Amniotic epithelial cell (primary cell): ENCODE data around the gene COL4A2.

Experiments
- DNase-seq: peaks from one replicate; pipeline ENCODE4 v3.0.0-alpha.2; 2010; ENCODE audit warnings: low read depth

The COL4A2 gene

GRCh38 chr13:110322126-110322827, 15.2 kb downstream of the COL4A2 start:
- DNase-seq = no peak

- no peak for DNase-seq
These were observed 15.7 kb downstream of the COL4A2 start for GRCh38 chr13:110322828-110323171.

DNA sequence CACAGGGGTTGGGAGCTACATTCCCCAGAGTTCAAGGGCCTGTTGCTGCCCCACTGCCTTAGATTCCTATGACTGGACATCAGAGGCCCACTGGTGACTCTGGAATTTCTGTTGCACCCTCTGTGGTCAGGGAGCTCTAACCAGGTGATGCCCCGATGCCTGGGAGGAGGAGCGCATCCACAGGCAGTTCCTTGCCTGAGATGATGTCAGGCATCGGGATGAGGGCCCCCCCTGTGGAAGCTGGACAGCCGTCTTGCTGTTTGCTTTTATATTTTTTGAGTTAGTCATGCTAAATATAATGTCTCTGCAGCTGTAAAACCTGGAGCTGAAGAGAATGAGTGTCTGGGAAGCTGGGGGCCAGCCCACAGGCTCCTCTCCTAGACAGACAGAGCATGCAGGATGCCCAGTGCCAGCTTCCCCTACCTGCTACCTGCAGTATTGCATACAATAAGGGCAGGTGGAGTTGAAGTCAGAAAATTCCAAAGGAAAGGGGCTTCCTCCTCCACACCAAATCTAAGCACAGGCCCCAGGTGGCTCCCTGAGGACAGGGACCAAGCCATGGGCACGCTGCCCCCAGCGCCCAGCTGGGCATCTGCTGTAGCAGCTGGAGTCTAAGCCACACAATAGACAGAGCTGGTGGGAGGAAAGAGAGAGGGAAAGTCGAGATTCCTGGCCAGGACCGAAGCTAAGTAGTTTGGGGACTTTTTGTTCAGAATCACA, 16.2 kb downstream of the COL4A2 start:
- DNase-seq = peak; percentile 86

DNA sequence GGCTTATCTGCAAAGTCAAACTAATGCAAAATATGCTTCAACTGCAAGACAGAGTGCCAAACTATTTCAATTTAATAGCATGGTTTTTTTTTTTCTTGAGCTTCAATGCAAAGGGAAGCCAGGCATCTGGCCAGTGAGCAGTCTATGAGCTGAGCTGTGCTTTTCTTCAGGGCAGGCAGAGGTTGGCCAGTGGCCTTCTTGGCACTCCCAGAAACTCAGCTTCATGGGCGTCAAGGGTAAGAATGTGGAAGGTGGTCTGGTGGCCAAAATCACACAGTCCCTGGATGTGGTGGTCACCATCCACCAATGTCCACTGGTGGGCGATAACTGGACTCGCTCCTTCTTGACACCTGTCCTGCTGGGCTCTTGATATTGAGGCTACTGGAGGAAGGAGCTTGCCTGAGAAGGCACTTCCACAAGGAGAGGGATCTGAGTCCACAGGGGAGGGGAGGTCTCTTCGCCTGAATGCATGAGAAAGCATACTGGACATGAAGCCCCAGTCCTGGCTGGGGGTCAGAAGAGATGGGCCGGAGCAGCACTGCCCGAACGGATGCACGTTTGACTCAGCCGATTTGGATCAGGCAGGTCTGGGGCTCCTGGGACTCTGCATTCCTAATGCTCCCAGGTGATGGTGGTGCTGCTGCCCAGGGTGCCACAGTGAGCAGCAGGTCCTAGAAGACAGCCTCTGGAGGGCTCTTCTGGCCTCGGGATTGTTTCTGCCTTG, 17.1 kb downstream of the COL4A2 start:
- DNase-seq = no peak

GRCh38 chr13:110326263-110326904, 19.3 kb downstream of the COL4A2 start:
- no peak for DNase-seq

GRCh38 chr13:110327051-110327721, 20.1 kb downstream of the COL4A2 start:
- no peak for DNase-seq

- DNase-seq = no peak
These were observed 21.5 kb downstream of the COL4A2 start for GRCh38 chr13:110328573-110328972.

DNA sequence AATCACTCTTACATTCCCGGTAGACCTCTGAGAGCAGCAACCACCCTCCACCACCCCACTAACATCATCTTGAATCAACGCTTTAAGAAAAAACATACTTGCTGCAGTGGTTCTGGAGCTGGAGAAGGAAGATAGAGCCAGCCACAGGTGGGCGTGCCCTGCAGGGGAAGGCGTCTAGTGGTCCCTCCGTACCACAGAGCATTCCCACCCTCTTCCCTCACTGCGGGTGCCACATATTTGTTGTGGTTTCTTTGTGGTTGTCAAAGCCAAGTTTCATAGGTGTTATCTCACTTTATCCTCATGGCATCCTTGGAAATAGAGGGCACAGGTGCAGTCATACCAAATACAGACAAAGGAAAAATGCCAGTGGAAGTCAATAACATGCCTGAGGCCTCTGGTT, 22.2 kb downstream of the COL4A2 start:
- DNase-seq = no peak

- no peak for DNase-seq
These were observed 22.8 kb downstream of the COL4A2 start for GRCh38 chr13:110329798-110330461.

DNA sequence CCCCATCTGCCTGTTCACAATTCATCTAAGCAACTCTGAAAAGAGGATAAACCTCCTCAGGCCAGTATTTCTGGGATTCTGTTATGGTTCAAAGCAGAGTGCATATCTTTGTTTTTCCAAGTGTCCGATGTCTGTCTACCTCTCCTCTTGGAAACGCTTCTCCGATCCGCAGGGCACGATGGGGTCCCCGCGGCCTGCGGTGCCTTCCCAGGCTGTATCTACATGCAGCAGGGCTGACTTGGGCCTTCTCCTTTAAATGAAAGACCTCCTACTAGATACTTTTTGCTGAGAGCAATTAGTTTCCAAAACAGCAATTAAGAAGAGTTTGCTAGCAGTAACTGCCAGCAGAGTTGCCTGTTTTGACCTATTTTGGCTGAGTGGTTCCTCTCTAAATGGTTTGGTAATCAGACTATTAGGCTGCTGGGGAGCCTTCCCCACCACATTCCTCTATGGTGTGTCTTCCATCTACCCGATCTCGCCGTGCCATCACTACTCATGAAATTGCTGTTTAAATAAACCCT, 23.5 kb downstream of the COL4A2 start:
- peak; percentile 63 for DNase-seq

GRCh38 chr13:110331362-110331761, 24.3 kb downstream of the COL4A2 start:
- DNase-seq = peak; percentile 51

DNA sequence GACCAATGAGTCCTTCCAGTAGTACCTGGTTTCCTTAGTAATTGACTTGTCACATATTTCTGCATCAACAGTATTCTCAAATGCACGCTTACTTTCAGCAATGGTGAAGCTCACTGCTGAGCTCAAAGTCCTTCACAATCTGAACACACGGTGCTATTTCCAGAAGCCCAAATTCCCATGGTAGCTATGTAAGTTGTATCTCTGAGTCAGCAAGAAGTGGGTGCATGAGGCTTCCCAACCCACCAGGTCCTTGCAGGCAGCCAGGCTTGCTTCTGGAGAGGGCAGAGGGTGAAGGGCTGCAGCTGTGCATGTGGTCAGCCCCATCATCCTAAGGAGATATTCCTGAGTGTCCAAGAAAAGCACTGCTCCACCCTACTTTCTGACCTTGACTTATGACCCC, 25.7 kb downstream of the COL4A2 start:
- peak; percentile 41 for DNase-seq

GRCh38 chr13:110333837-110334236, 26.8 kb downstream of the COL4A2 start:
- DNase-seq = no peak

GRCh38 chr13:110334256-110334655, 27.2 kb downstream of the COL4A2 start:
- peak; percentile 86 for DNase-seq

DNA sequence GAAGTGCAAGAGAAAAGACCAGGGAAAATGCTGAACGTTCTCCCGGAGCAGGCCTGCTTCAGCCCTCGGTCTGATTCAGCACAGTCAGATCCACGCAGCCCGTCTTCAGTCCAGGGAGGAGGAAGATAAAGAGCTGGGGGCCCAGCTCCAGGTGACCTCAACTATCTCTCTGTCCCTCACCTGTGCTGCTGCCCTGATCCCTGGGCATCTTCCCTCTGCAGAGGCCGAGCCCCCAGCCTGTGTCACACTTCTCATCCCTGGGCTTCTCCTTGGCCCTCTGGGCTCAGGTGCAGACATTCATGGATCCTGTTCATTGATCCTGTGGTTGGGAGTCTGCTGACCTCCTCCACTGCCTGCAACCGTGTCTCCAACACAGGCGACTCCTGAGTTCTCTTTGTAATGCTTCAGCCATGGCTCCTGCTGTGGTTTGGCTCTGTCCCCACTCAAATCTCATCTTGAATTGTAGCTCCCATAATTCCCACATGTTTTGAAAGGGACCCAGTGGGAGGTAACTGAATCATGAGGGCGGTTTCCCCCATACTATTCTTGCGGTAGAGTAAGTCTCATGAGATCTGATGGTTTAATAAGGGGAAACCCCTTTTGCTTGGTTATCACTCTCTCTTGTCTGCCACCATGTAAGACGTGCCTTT, 27.9 kb downstream of the COL4A2 start:
- peak; percentile 68 for DNase-seq

DNA sequence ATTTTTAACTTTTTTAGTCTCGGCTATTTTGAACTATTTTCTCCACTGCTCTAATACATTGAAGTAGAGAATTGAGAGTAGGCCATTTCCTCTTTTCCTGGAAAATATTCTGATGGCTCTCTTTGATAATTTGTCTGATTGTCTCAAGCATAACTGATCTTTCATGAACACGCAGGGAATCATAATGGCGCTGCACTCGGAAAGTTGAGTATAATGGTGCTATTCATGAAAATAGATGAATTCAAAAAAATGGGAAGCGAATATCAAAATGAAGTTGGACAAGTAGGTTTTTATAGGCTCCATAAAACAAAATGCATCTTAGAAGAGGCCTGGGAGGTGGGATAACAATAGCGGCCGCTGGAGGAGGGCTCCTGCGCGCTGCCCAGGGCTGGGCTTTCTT, 29.0 kb downstream of the COL4A2 start:
- DNase-seq = no peak

DNA sequence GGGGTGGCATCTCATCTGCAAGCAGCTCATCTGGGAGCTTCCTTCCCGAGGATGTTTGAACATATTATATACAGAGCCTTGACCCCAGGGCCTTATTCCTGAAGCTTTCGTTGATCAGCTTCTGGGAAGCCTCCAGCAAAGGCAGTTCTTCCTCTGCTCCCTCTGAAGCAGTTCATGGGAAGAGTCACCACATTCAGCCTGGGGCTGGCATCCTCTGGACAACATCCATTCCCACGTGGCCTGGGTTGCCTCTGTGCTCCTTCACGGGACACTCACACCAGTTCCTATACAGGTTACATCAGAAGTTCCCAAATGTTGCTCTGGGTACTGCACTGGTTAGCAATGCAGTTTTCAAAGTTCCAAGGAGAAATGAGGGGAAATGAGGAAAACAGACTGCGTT, 29.6 kb downstream of the COL4A2 start:
- DNase-seq = no peak

- DNase-seq = no peak
These were observed 30.2 kb downstream of the COL4A2 start for GRCh38 chr13:110337247-110337646.

- DNase-seq = peak; percentile 99
These were observed 31.5 kb downstream of the COL4A2 start for GRCh38 chr13:110338441-110339101.

DNA sequence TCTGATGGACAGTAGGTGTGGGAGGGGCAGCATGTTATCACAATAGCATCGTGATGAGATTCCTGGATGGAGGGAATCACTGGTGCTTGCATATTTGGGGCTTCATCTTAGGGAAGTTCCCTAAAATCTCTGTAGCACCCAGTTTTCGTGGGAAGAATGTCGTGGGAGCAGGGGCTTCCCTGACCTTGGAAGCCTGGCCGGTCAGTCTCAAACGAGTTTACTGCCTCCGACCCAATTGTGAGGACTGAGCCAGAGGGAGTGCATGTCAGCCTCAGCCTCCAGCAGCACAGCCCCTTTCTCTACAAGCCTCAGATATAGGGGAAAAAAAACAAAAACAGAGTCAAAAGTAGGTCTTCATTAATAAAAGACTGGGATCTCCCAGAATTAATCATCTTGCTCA, 32.2 kb downstream of the COL4A2 start:
- DNase-seq = no peak
